DND-41 (cell line): Measurements from ENCODE around the gene DSTYK.

Source experiments
- ATAC-seq: fragments of 200-7000 bp; cut with Tn5 transposase; 3 replicates; pipeline ENCODE4 v1.9.1; 2021; ENCODE audit warnings: low read depth; ENCODE audit not compliant: insufficient read depth
- DNase-seq: peaks from one replicate; pipeline ENCODE4 v3.0.0-alpha.2; 2020
- H2AFZ ChIP-seq: 2 replicates; pipeline ENCODE4 v1.6.0; 2012; ENCODE audit warnings: low read depth, low read length
- H3K27ac ChIP-seq: 2 replicates; pipeline ENCODE4 v1.5.1; 2012; ENCODE audit warnings: low read length, inconsistent platforms
- H3K27me3 ChIP-seq: fragments of 200-600 bp; sonication (generic); 2 replicates; pipeline ENCODE4 v1.6.0; 2012; ENCODE audit warnings: low read length, mild to moderate bottlenecking, inconsistent platforms; ENCODE audit not compliant: insufficient read depth, poor library complexity
- H3K36me3 ChIP-seq: 2 replicates; pipeline ENCODE4 v1.5.1; 2012; ENCODE audit warnings: low read length, inconsistent platforms; ENCODE audit not compliant: insufficient read depth
- H3K4me1 ChIP-seq: 2 replicates; pipeline ENCODE4 v1.5.1; 2012; ENCODE audit warnings: mild to moderate bottlenecking, low read length; ENCODE audit not compliant: insufficient read depth
- H3K4me2 ChIP-seq: 2 replicates; pipeline ENCODE4 v1.6.0; 2012; ENCODE audit warnings: mild to moderate bottlenecking, moderate library complexity, low read length, inconsistent platforms; ENCODE audit not compliant: insufficient read depth
- H3K4me3 ChIP-seq, 2 experiments: fragments of 200-600 bp in 1 of 2; shearing (Covaris generic) in 1 of 2; 2 replicates each; pipeline ENCODE4 v1.5.1; 2012 to 2016; ENCODE audit warnings: inconsistent platforms in 2 of 2, low read length in 2 of 2, mild to moderate bottlenecking in 2 of 2, low read depth in 1 of 2, moderate library complexity in 1 of 2
- H3K79me2 ChIP-seq: 2 replicates; pipeline ENCODE4 v1.6.0; 2012; ENCODE audit warnings: low read length, inconsistent platforms; ENCODE audit not compliant: insufficient read depth
- H3K9ac ChIP-seq: 2 replicates; pipeline ENCODE4 v1.6.0; 2012; ENCODE audit warnings: low read depth, mild to moderate bottlenecking, inconsistent platforms, low read length, moderate library complexity
- H3K9me3 ChIP-seq: 2 replicates; pipeline ENCODE4 v1.5.1; 2012; ENCODE audit warnings: low read length, moderate library complexity, mild to moderate bottlenecking, inconsistent platforms; ENCODE audit not compliant: insufficient read depth, severe bottlenecking
- H4K20me1 ChIP-seq: 2 replicates; pipeline ENCODE4 v1.6.0; 2012; ENCODE audit warnings: low read length; ENCODE audit not compliant: insufficient read depth
- EZH2 ChIP-seq: IDR thresholded peaks from 3 replicates; pipeline ENCODE4 v1.6.1; 2012; ENCODE audit warnings: borderline replicate concordance, low read depth, mild to moderate bottlenecking, moderate library complexity, low read length, inconsistent platforms; ENCODE audit not compliant: severe bottlenecking
- TF ChIP-seq, protein P1 (sequence below): IDR thresholded peaks from 2 replicates; pipeline ENCODE4 v1.5.1; 2012; ENCODE audit warnings: borderline replicate concordance, low read length, moderate library complexity, mild to moderate bottlenecking; ENCODE audit not compliant: poor library complexity, severe bottlenecking; ENCODE audit errors: extremely low read depth

Gene DSTYK

GRCh38 chr1:205258719-205259118 lies 47.2 kb upstream of the DSTYK start:
- TF ChIP-seq EZH2, result no peak
- TF ChIP-seq, protein P1, sequence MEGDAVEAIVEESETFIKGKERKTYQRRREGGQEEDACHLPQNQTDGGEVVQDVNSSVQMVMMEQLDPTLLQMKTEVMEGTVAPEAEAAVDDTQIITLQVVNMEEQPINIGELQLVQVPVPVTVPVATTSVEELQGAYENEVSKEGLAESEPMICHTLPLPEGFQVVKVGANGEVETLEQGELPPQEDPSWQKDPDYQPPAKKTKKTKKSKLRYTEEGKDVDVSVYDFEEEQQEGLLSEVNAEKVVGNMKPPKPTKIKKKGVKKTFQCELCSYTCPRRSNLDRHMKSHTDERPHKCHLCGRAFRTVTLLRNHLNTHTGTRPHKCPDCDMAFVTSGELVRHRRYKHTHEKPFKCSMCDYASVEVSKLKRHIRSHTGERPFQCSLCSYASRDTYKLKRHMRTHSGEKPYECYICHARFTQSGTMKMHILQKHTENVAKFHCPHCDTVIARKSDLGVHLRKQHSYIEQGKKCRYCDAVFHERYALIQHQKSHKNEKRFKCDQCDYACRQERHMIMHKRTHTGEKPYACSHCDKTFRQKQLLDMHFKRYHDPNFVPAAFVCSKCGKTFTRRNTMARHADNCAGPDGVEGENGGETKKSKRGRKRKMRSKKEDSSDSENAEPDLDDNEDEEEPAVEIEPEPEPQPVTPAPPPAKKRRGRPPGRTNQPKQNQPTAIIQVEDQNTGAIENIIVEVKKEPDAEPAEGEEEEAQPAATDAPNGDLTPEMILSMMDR, result no peak
- Histone ChIP-seq H3K36me3 (no peaks in the 10 kb centered on the region), H3K9me3 (no peaks in the 10 kb centered on the region), H3K27me3 (peaks cover 15% of the 10 kb centered on the region), H2AFZ (no peak overlapping the region), H3K4me1 (peaks cover 4% of the 10 kb centered on the region; the same call in 1 of the 2 replicates), H3K4me3 (no peak overlapping the region), H4K20me1 (peaks cover 15% of the 10 kb centered on the region), H3K9ac (no peak overlapping the region), H3K4me2 (no peak overlapping the region), H3K79me2 (no peaks in the 10 kb centered on the region), H3K27ac (no peak overlapping the region)
- ATAC-seq (no peak), DNase-seq (no peak)

- Histone ChIP-seq H2AFZ (no peak overlapping the region), H3K79me2 (no peaks in the 10 kb centered on the region), H3K9ac (no peak overlapping the region), H3K27me3 (peaks cover 15% of the 10 kb centered on the region), H3K4me2 (no peak overlapping the region), H3K9me3 (no peaks in the 10 kb centered on the region), H3K4me3 (no peak overlapping the region), H3K36me3 (no peaks in the 10 kb centered on the region), H4K20me1 (peaks cover 15% of the 10 kb centered on the region), H3K27ac (no peak overlapping the region), H3K4me1 (peaks cover 4% of the 10 kb centered on the region; the same call in 1 of the 2 replicates)
- TF ChIP-seq, protein P1, result no peak
- no peak for TF ChIP-seq EZH2
- no peak for DNase-seq
- no peak for ATAC-seq
These were observed 46.8 kb upstream of the DSTYK start for GRCh38 chr1:205258261-205258691.

- Histone ChIP-seq H3K4me2 (no peak overlapping the region), H3K79me2 (no peaks in the 10 kb centered on the region)
These were observed 46.2 kb upstream of the DSTYK start for GRCh38 chr1:205257735-205258134.

More at GRCh38 chr1:205257735-205258134, 46.2 kb upstream of the DSTYK start:
- peaks cover 3% of the 10 kb centered on the region; the same call in 1 of the 2 replicates for H3K4me1 ChIP-seq
- TF ChIP-seq, protein P1, result no peak
- TF ChIP-seq EZH2, result no peak
- ATAC-seq, result no peak
- H3K36me3 ChIP-seq, result no peaks in the 10 kb centered on the region
- no peak overlapping the region for H3K27ac ChIP-seq
- no peak overlapping the region for H2AFZ ChIP-seq
- H3K4me3 ChIP-seq, result no peak overlapping the region
- no peak overlapping the region for H3K9ac ChIP-seq
- no peaks in the 10 kb centered on the region for H3K9me3 ChIP-seq
- DNase-seq, result no peak
- H3K27me3 ChIP-seq, result peaks cover 12% of the 10 kb centered on the region
- H4K20me1 ChIP-seq, result peaks cover 14% of the 10 kb centered on the region
